H9 (cell line): ENCODE measurements around the gene NIPSNAP2. TPM values are rescaled to one million over a fixed set of nuclear protein-coding genes. Genes with fewer than 3 reads are reported as not detected.

ENCODE experiments used
- DNase-seq: peaks from one replicate; pipeline ENCODE4 v3.0.0-alpha.2; 2017
- H2AFZ ChIP-seq: one replicate; pipeline ENCODE4 v1.6.1; 2013; ENCODE audit warnings: mild to moderate bottlenecking, low read length, control low read depth, moderate library complexity
- H2AK5ac ChIP-seq: 2 replicates; pipeline ENCODE4 v1.6.1; 2013; ENCODE audit warnings: low read length, control low read depth, mixed read lengths; ENCODE audit not compliant: insufficient read length
- H2BK120ac ChIP-seq: one replicate; pipeline ENCODE4 v1.6.1; 2013; ENCODE audit warnings: low read depth, mild to moderate bottlenecking, low read length, control low read depth, inconsistent platforms; ENCODE audit not compliant: poor library complexity, severe bottlenecking
- H2BK12ac ChIP-seq: 2 replicates; pipeline ENCODE4 v1.6.1; 2013; ENCODE audit warnings: low read length, control low read depth, mixed read lengths, low read depth; ENCODE audit not compliant: insufficient read length
- H2BK15ac ChIP-seq: 2 replicates; pipeline ENCODE4 v1.6.1; 2013; ENCODE audit warnings: low read depth, low read length, control low read depth
- H2BK20ac ChIP-seq: one replicate; pipeline ENCODE4 v1.6.1; 2013; ENCODE audit warnings: low read depth, mild to moderate bottlenecking, low read length, control low read depth, inconsistent platforms; ENCODE audit not compliant: poor library complexity, severe bottlenecking
- H2BK5ac ChIP-seq: 2 replicates; pipeline ENCODE4 v1.6.1; 2013; ENCODE audit warnings: low read length, control low read depth, mixed read lengths; ENCODE audit not compliant: insufficient read length
- H3K14ac ChIP-seq: 2 replicates; pipeline ENCODE4 v1.6.1; 2013; ENCODE audit warnings: low read length, control low read depth; ENCODE audit not compliant: insufficient read depth
- H3K18ac ChIP-seq: 2 replicates; pipeline ENCODE4 v1.6.1; 2013; ENCODE audit warnings: low read depth, mild to moderate bottlenecking, mixed read lengths, low read length, control low read depth; ENCODE audit not compliant: insufficient read length
- H3K23ac ChIP-seq: 2 replicates; pipeline ENCODE4 v1.6.1; 2013; ENCODE audit warnings: low read length, control low read depth, mixed read lengths, low read depth; ENCODE audit not compliant: insufficient read length
- H3K23me2 ChIP-seq: 2 replicates; pipeline ENCODE4 v1.6.1; 2013; ENCODE audit warnings: low read depth, mild to moderate bottlenecking, mixed read lengths, low read length, control low read depth; ENCODE audit not compliant: insufficient read length, poor library complexity, severe bottlenecking
- H3K27ac ChIP-seq: 2 replicates; pipeline ENCODE4 v1.5.1; 2013; ENCODE audit warnings: low read length, control low read depth, mixed read lengths, low read depth; ENCODE audit not compliant: insufficient read length
- H3K27me3 ChIP-seq: 2 replicates; pipeline ENCODE4 v1.6.1; 2013; ENCODE audit warnings: low read length, control low read depth, inconsistent platforms; ENCODE audit not compliant: insufficient read depth
- H3K4ac ChIP-seq: 2 replicates; pipeline ENCODE4 v1.6.1; 2013; ENCODE audit warnings: low read depth, mild to moderate bottlenecking, control low read depth, inconsistent platforms, low read length, moderate library complexity
- H3K4me1 ChIP-seq: 2 replicates; pipeline ENCODE4 v1.6.1; 2013; ENCODE audit warnings: low read length, control low read depth, inconsistent platforms; ENCODE audit not compliant: insufficient read depth
- H3K4me2 ChIP-seq: 2 replicates; pipeline ENCODE4 v1.6.1; 2013; ENCODE audit warnings: low read length, control low read depth, mixed read lengths; ENCODE audit not compliant: insufficient read length, insufficient read depth
- H3K56ac ChIP-seq: 2 replicates; pipeline ENCODE4 v1.6.1; 2013; ENCODE audit warnings: low read depth, mild to moderate bottlenecking, mixed read lengths, low read length, control low read depth; ENCODE audit not compliant: insufficient read length
- H3K79me1 ChIP-seq: 2 replicates; pipeline ENCODE4 v1.6.1; 2013; ENCODE audit warnings: low read depth, mild to moderate bottlenecking, moderate library complexity, low read length, control low read depth, inconsistent platforms; ENCODE audit not compliant: insufficient read depth, poor library complexity, severe bottlenecking
- H3K79me2 ChIP-seq: 2 replicates; pipeline ENCODE4 v1.6.1; 2013; ENCODE audit warnings: low read length, control low read depth, inconsistent platforms; ENCODE audit not compliant: insufficient read depth
- H3K9ac ChIP-seq: 2 replicates; pipeline ENCODE4 v1.6.1; 2013; ENCODE audit warnings: low read length, control low read depth, mixed read lengths; ENCODE audit not compliant: insufficient read length; ENCODE audit errors: extremely low read depth
- H3K9me3 ChIP-seq: one replicate; pipeline ENCODE4 v1.6.1; 2013; ENCODE audit warnings: low read depth, low read length, inconsistent platforms; ENCODE audit not compliant: control insufficient read depth
- H3T11ph ChIP-seq: one replicate; pipeline ENCODE4 v1.6.1; 2013; ENCODE audit warnings: mild to moderate bottlenecking, low read length, control low read depth, inconsistent platforms
- H4K20me1 ChIP-seq: one replicate; pipeline ENCODE4 v1.6.1; 2013; ENCODE audit not compliant: control insufficient read depth, insufficient read length, insufficient read depth
- H4K5ac ChIP-seq: 2 replicates; pipeline ENCODE4 v1.6.1; 2013; ENCODE audit warnings: low read depth, mild to moderate bottlenecking, mixed read lengths, low read length, control low read depth; ENCODE audit not compliant: insufficient read length
- H4K8ac ChIP-seq: replicated peaks from 2 replicates; pipeline ENCODE4 v1.6.1; 2013; ENCODE audit warnings: low read length, control low read depth, mixed read lengths, low read depth; ENCODE audit not compliant: insufficient read length
- H4K91ac ChIP-seq: 2 replicates; pipeline ENCODE4 v1.6.1; 2013; ENCODE audit warnings: low read depth, mild to moderate bottlenecking, moderate library complexity, mixed read lengths, low read length, control low read depth; ENCODE audit not compliant: insufficient read length
- H3K27ac Mint-ChIP-seq, 3 experiments: 2 replicates in 2 of 3; 3 replicates in 1 of 3; pipeline ENCODE4 v1.8.0; 2020 to 2021; ENCODE audit warnings: mixed read lengths in 3 of 3, mild to moderate bottlenecking in 1 of 3, moderate library complexity in 1 of 3
- H3K27me3 Mint-ChIP-seq: 2 replicates; pipeline ENCODE4 v1.8.0; 2021; ENCODE audit warnings: low read depth, mild to moderate bottlenecking, moderate library complexity, mixed read lengths
- H3K36me3 Mint-ChIP-seq, 3 experiments: 2 replicates in 2 of 3; 3 replicates in 1 of 3; pipeline ENCODE4 v1.8.0; 2020 to 2021; ENCODE audit warnings: low read depth in 3 of 3, mixed read lengths in 3 of 3; ENCODE audit not compliant: insufficient read depth in 1 of 3
- H3K4me1 Mint-ChIP-seq, 2 experiments: 2 replicates each; pipeline ENCODE4 v1.8.0; 2020; ENCODE audit warnings: mixed read lengths in 2 of 2
- H3K4me3 Mint-ChIP-seq, 2 experiments: 2 replicates in 1 of 2; 3 replicates in 1 of 2; pipeline ENCODE4 v1.8.0; 2020 to 2021; ENCODE audit warnings: mild to moderate bottlenecking in 2 of 2, mixed read lengths in 2 of 2, moderate library complexity in 1 of 2
- H3K9me3 Mint-ChIP-seq, 2 experiments: 2 replicates in 1 of 2; 3 replicates in 1 of 2; pipeline ENCODE4 v1.8.0; 2020; ENCODE audit warnings: mild to moderate bottlenecking in 2 of 2, mixed read lengths in 2 of 2, moderate library complexity in 1 of 2
- CTCF ChIP-seq: fragments of 200-600 bp; sonication (generic); conservative IDR thresholded peaks from 3 replicates; pipeline ENCODE4 v1.8.0; 2021; ENCODE audit warnings: antibody characterized with exemption, mild to moderate bottlenecking
- WGBS: extraction: QIAGEN DNeasy Blood & Tissue Kit; methylation state at CpG from one replicate; pipeline ENCODE4 v1.1.7; 2013; ENCODE audit warnings: missing lambda C conversion rate, low lambda C conversion rate, mixed read lengths; ENCODE audit not compliant: insufficient read length; ENCODE audit errors: extremely low coverage; 5-methylcytosine and 5-hydroxymethylcytosine counted together
- total RNA-seq: library from RNA; stranded (reverse); gene quantifications from 2 replicates; pipeline ENCODE4 v1.2.1, GENCODE V29; 2021

The NIPSNAP2 gene
- total RNA-seq, 1 experiment from 2014 or later = 40.7 TPM

- Histone ChIP-seq H2BK5ac (no peak overlapping the region), H2BK12ac (no peak overlapping the region), H4K8ac (no peak overlapping the region), H3K79me1 (peaks cover 2% of the 10 kb centered on the region), H3K27me3 (no peaks in the 10 kb centered on the region), H2BK20ac (no peak overlapping the region), H4K20me1 (no peaks in the 10 kb centered on the region), H3K4me2 (no peak overlapping the region), H3K23ac (no peak overlapping the region), H3K9me3 (no peaks in the 10 kb centered on the region), H3K4ac (no peak overlapping the region), H2AK5ac (no peak overlapping the region), H4K5ac (no peak overlapping the region), H3K56ac (no peak overlapping the region), H4K91ac (no peak overlapping the region), H3K9ac (no peak overlapping the region), H3K18ac (no peak overlapping the region), H2AFZ (no peak overlapping the region), H3K4me1 (no peaks in the 10 kb centered on the region), H3K79me2 (no peaks in the 10 kb centered on the region; the same call in 1 of the 2 replicates), H3K14ac (no peak overlapping the region), H3T11ph (no peak overlapping the region), H3K27ac (no peak overlapping the region), H2BK120ac (no peak overlapping the region), H2BK15ac (no peak overlapping the region), H3K23me2 (no peaks in the 10 kb centered on the region)
- Mint-ChIP-seq H3K4me3 (no peak overlapping the region), H3K4me1 (peaks cover 19 to 20% of the 10 kb centered on the region in 2 experiments), H3K27ac (peak overlapping the region in 1 of 3 experiments; percentile 32; a peak in 2 of 7 replicates), H3K9me3 (no peaks in the 10 kb centered on the region), H3K36me3 (peaks cover 4 to 26% (median 18%) of the 10 kb centered on the region in 3 experiments; a peak in 6 of 7 replicates), H3K27me3 (no peaks in the 10 kb centered on the region)
- WGBS = no CpG with 5 or more reads among the region's 11 CpGs
- DNase-seq = no peak
- TF ChIP-seq CTCF = no peak
Observed at GRCh38 chr7:55969391-55969790, 5.0 kb downstream of the NIPSNAP2 start.
